SK-N-DZ (cell line): ENCODE measurements around the gene RETN.

Source experiments
- DNase-seq: peaks from one replicate; pipeline ENCODE4 v3.0.0-alpha.2; 2015; ENCODE audit warnings: low spot score

The RETN gene

GRCh38 chr19:7657131-7657751, 11.6 kb upstream of the RETN start:
- DNase-seq = no peak

- DNase-seq = peak; percentile 46
Measured at GRCh38 chr19:7658219-7658686, 10.6 kb upstream of the RETN start.

GRCh38 chr19:7661744-7662538, 6.9 kb upstream of the RETN start:
- no peak for DNase-seq

GRCh38 chr19:7662657-7663056, 6.2 kb upstream of the RETN start:
- no peak for DNase-seq

- no peak for DNase-seq
Measured at GRCh38 chr19:7663706-7664105, 5.1 kb upstream of the RETN start.

- no peak for DNase-seq
Measured at GRCh38 chr19:7665076-7665475, 3.8 kb upstream of the RETN start.

GRCh38 chr19:7669641-7670040, 792 bp downstream of the RETN start:
- no peak for DNase-seq

- DNase-seq = no peak
Measured at GRCh38 chr19:7670150-7670783, 1.4 kb downstream of the RETN start.

GRCh38 chr19:7670790-7671189, 1.9 kb downstream of the RETN start:
- no peak for DNase-seq

- DNase-seq = no peak
Measured at GRCh38 chr19:7672522-7672921, 3.7 kb downstream of the RETN start.

- DNase-seq = peak; percentile 62
Measured at GRCh38 chr19:7674010-7675005, 5.5 kb downstream of the RETN start.

- no peak for DNase-seq
Measured at GRCh38 chr19:7676376-7676775, 7.5 kb downstream of the RETN start.

GRCh38 chr19:7676854-7677253, 8.0 kb downstream of the RETN start, which contains the start of gene MCEMP1:
MCEMP1 (plus strand) TSS chr19:7677090; CDS start chr19:7677121, 31 bp downstream.
- DNase-seq = no peak

- no peak for DNase-seq
Measured at GRCh38 chr19:7677669-7678311, 8.9 kb downstream of the RETN start.

- peak; percentile 42 for DNase-seq
Measured at GRCh38 chr19:7678971-7679751, 10.3 kb downstream of the RETN start.

GRCh38 chr19:7679771-7680605, 11.1 kb downstream of the RETN start:
- DNase-seq = no peak

GRCh38 chr19:7680606-7681339, 11.9 kb downstream of the RETN start, which contains the start of gene TRAPPC5:
TRAPPC5 (plus strand) TSS chr19:7680833; CDS start chr19:7682254, 1,421 bp downstream.
- peak; percentile 75 for DNase-seq
